ENCODE data around the gene METTL8.

The METTL8 gene

GRCh38 chr2:171293661-171294060 is 140.1 kb downstream of the METTL8 start:
- TF ChIP-seq TARDBP (IDR thresholded peaks at IDR 0.05) (no peak), FOXA1 (IDR thresholded peaks at IDR 0.05) (no peak), ELF4 (IDR thresholded peaks at IDR 0.05) (no peak), ZNF384 (IDR thresholded peaks at IDR 0.05) (no peak), HDGF (IDR thresholded peaks at IDR 0.05; ENCODE audit: borderline replicate concordance) (no peak), PKNOX1 (IDR thresholded peaks at IDR 0.05) (no peak)
- POLR2A ChIA-PET, result no interaction called here

GRCh38 chr2:171289991-171290390 is 143.8 kb downstream of the METTL8 start:
- TF ChIP-seq L3MBTL2 (conservative IDR thresholded peaks at IDR 0.05) (no peak), FOXK2 (IDR thresholded peaks at IDR 0.05) (no peak), PKNOX1 (IDR thresholded peaks at IDR 0.05) (no peak), ARNT (IDR thresholded peaks at IDR 0.05) (no peak), SP1 (IDR thresholded peaks at IDR 0.05) (no peak), LEF1 (IDR thresholded peaks at IDR 0.05; ENCODE audit: borderline replicate concordance) (no peak), FOXA1 (IDR thresholded peaks at IDR 0.05) (no peak), BHLHE40 (IDR thresholded peaks at IDR 0.05; ENCODE audit: borderline replicate concordance) (no peak), ELF4 (IDR thresholded peaks at IDR 0.05) (no peak), NFRKB (IDR thresholded peaks at IDR 0.05) (no peak), FOXM1 (IDR thresholded peaks at IDR 0.05; ENCODE audit: borderline replicate concordance) (no peak), TARDBP (IDR thresholded peaks at IDR 0.05) (no peak), ZNF384 (IDR thresholded peaks at IDR 0.05) (no peak), CTBP1 (IDR thresholded peaks at IDR 0.05; ENCODE audit: borderline replicate concordance) (no peak), SUZ12 (IDR thresholded peaks at IDR 0.05) (no peak), HDGF (IDR thresholded peaks at IDR 0.05; ENCODE audit: borderline replicate concordance) (no peak)
- no peak for DNase-seq (ENCODE audit: extremely low spot score)
- POLR2A ChIA-PET, result no interaction called here
- CTCF ChIA-PET, result no interaction called here

More at GRCh38 chr2:171293661-171294060, 140.1 kb downstream of the METTL8 start:
- no peak for DNase-seq (ENCODE audit: extremely low spot score)
- CTCF ChIA-PET, result no interaction called here

DNA sequence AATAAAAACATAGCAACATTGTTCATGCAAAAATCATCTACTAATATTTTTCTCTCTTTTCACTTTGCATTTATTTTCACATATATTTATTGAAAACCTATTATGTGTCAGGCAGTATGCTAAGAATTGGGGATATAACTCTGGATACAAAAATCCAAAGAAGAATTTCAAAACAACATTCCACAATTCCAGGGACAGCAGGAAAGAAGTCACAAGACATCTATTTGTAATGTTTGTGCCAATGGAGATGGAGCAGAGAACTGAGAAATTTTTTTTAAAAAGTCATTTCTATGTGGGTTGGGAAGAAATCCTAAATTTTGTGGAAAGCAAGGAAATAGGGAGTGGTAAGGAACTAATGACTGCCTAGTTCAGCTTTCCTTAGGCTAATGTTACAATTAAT is 144.5 kb downstream of the METTL8 start:
- POLR2A ChIA-PET, result no interaction called here
- TF ChIP-seq ZNF384 (IDR thresholded peaks at IDR 0.05) (no peak), LEF1 (IDR thresholded peaks at IDR 0.05; ENCODE audit: borderline replicate concordance) (no peak), L3MBTL2 (conservative IDR thresholded peaks at IDR 0.05) (no peak), TARDBP (IDR thresholded peaks at IDR 0.05) (no peak), FOXM1 (IDR thresholded peaks at IDR 0.05; ENCODE audit: borderline replicate concordance) (no peak), PKNOX1 (IDR thresholded peaks at IDR 0.05) (no peak), BHLHE40 (IDR thresholded peaks at IDR 0.05; ENCODE audit: borderline replicate concordance) (no peak), ELF4 (IDR thresholded peaks at IDR 0.05) (no peak), CTBP1 (IDR thresholded peaks at IDR 0.05; ENCODE audit: borderline replicate concordance) (no peak), NFRKB (IDR thresholded peaks at IDR 0.05) (no peak), FOXA1 (IDR thresholded peaks at IDR 0.05) (no peak), SUZ12 (IDR thresholded peaks at IDR 0.05) (no peak), ARNT (IDR thresholded peaks at IDR 0.05) (no peak), SP1 (IDR thresholded peaks at IDR 0.05) (no peak), FOXK2 (IDR thresholded peaks at IDR 0.05) (no peak), HDGF (IDR thresholded peaks at IDR 0.05; ENCODE audit: borderline replicate concordance) (no peak)
- no peak for DNase-seq (ENCODE audit: extremely low spot score)
- CTCF ChIA-PET, result no interaction called here

- no peak for DNase-seq (ENCODE audit: extremely low spot score)
- TF ChIP-seq ZNF384 (IDR thresholded peaks at IDR 0.05) (no peak), FOXK2 (IDR thresholded peaks at IDR 0.05) (no peak), ARNT (IDR thresholded peaks at IDR 0.05) (no peak), ELF4 (IDR thresholded peaks at IDR 0.05) (no peak), FOXM1 (IDR thresholded peaks at IDR 0.05; ENCODE audit: borderline replicate concordance) (no peak), BHLHE40 (IDR thresholded peaks at IDR 0.05; ENCODE audit: borderline replicate concordance) (no peak), SUZ12 (IDR thresholded peaks at IDR 0.05) (no peak), HDGF (IDR thresholded peaks at IDR 0.05; ENCODE audit: borderline replicate concordance) (no peak), L3MBTL2 (conservative IDR thresholded peaks at IDR 0.05) (no peak), LEF1 (IDR thresholded peaks at IDR 0.05; ENCODE audit: borderline replicate concordance) (no peak), FOXA1 (IDR thresholded peaks at IDR 0.05) (no peak)
- ChIA-PET POLR2A (no interaction called here), CTCF (interaction anchor here (0.6 to 0.7 kb wide), 2 partner anchors 127 to 253 kb away, joined by 3 read pairs; no protein-coding TSS in a partner anchor)
Observed at GRCh38 chr2:171287611-171288010, 146.2 kb downstream of the METTL8 start.

GRCh38 chr2:171287036-171287571 is 146.7 kb downstream of the METTL8 start:
- ChIA-PET CTCF (interaction anchor here (0.6 to 0.7 kb wide), 2 partner anchors 127 to 254 kb away, joined by 3 read pairs; no protein-coding TSS in a partner anchor), POLR2A (no interaction called here)
- no peak for TF ChIP-seq SUZ12 (IDR thresholded peaks at IDR 0.05)
- DNase-seq (ENCODE audit: extremely low spot score), result no peak

- TF ChIP-seq FOXM1 (IDR thresholded peaks at IDR 0.05; ENCODE audit: borderline replicate concordance) (no peak), CTBP1 (IDR thresholded peaks at IDR 0.05; ENCODE audit: borderline replicate concordance) (no peak), FOXA1 (IDR thresholded peaks at IDR 0.05) (no peak), TARDBP (IDR thresholded peaks at IDR 0.05) (no peak), SUZ12 (IDR thresholded peaks at IDR 0.05) (no peak), NFRKB (IDR thresholded peaks at IDR 0.05) (no peak), PKNOX1 (IDR thresholded peaks at IDR 0.05) (no peak), HDGF (IDR thresholded peaks at IDR 0.05; ENCODE audit: borderline replicate concordance) (no peak), ARNT (IDR thresholded peaks at IDR 0.05) (no peak), ELF4 (IDR thresholded peaks at IDR 0.05) (no peak), L3MBTL2 (conservative IDR thresholded peaks at IDR 0.05) (no peak), SP1 (IDR thresholded peaks at IDR 0.05) (no peak), FOXK2 (IDR thresholded peaks at IDR 0.05) (no peak)
- ChIA-PET POLR2A (interaction anchor here (0.7 kb wide), 1 partner anchor 540 kb away, joined by 3 read pairs; no protein-coding TSS in a partner anchor), CTCF (interaction anchor here (0.6 kb wide), 1 partner anchor 1220 kb away, joined by 5 read pairs; no protein-coding TSS in a partner anchor)
- no peak for DNase-seq (ENCODE audit: extremely low spot score)
Observed at GRCh38 chr2:171281110-171281509, 152.7 kb downstream of the METTL8 start.

Measured in HEK293T (cell line).